ENCODE data around the gene RHNO1.

Gene RHNO1

DNA sequence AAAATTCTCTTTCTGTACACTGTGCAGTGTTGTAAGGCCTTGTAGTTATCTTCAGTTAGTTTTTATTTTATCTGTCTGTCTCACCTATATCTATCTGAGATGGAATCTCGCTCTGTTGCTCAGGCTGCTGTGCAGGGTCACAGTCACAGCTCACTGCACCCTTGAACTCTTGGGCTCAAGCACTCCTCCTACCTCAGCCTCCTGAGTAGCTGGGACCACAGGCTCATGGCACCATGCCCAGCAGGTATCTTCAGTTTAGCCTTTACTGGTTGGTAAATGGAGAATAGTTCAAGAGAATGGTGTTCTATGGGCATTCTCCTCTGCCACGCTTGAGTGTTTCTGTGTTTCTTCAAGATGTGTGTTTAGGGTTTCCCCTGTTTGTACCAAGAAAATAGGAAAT, 27.2 kb downstream of the RHNO1 start:
- DNase-seq = no peak

DNA sequence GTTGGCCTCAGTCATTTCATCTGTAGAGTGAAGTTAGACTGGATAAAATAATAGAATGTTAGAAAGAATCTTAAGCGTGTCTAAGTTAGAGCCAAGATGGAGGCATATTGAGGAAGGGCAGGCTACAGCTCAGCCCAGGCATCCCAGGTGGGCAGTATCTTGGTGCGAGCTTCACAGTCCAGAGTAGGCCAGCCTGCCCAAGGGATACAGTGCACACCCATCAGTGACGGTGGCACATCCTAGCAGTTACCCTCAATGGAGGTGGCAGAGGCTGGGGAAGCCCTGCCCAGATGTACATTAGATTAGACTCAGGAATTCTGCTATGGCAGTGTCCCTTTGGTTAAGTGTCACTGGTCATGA, 35.2 kb downstream of the RHNO1 start:
- no peak for DNase-seq

DNA sequence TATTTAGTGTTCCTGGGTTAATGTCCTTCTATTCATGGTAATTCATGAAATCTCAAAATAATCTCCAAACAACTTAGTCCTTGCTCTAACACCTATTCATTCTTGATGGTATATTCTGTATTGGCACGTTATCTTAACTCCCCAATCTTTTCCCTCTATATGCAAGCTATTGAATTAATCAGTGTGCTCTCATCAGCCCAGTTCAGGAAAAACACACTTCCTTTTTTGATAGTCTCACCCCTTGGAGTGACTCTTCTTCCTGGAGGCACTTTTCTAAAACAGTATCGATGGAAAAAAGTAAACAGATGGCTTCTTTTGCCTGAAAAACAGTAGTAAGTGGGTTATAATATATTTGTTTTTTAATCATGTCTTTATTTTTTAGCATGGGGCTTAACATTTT, 42.2 kb downstream of the RHNO1 start:
- no peak for DNase-seq

DNA sequence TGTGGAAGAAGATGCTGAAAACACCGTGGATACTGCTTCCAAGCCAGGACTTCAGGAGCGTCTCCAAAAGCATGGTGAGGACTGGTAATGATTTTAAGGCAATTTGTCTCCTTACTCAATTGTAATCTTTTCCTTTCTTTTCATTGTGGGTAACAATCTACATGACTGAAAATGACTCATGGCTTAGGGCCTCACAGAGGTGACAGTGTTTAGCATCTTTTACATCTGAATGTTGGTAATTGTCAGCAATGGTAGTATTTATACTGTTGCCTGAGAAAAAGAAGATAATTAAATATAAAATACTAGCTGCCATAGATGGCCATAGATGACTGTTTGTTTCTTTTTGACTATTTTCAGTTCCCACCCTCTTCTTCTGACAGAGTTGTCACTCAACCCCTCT, 45.3 kb downstream of the RHNO1 start:
- DNase-seq = no peak

DNA sequence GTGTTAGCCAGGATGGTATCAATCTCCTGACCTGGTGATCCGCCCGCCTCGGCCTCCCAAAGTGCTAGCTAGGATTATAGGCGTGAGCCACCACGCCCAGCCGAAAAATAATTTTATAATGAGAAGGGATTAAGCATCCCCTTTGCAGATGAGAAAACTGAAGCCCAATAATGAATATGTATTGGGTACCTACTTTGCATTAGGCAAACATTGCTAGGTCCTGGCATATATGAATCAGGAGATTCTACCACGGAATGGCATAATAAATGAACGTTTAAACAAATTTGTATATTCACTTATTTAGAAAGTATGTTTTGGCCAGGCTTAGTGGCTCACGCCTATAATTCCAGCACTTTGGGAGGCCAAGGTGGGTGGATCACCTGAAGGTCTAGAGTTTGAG, 46.0 kb downstream of the RHNO1 start:
- no peak for DNase-seq

DNA sequence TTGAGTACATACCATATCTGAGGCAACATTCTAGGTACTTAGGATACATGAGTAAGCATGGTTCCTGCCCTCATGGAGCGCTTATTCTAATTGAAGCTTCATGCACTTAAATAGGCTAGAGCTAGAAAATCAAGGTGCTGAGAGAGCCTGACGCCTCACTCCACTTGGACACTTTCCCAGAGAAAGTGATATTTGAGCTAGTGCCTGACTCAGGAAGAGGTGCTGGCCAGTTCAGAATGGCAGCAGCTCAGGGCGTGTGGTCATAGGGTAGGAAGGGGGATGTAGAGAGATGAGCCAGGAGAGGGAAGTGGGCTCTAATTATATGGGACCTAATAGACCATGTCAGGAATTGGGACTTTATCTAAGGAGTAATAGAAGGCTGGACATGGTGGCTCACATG, 47.0 kb downstream of the RHNO1 start:
- DNase-seq = no peak

DNA sequence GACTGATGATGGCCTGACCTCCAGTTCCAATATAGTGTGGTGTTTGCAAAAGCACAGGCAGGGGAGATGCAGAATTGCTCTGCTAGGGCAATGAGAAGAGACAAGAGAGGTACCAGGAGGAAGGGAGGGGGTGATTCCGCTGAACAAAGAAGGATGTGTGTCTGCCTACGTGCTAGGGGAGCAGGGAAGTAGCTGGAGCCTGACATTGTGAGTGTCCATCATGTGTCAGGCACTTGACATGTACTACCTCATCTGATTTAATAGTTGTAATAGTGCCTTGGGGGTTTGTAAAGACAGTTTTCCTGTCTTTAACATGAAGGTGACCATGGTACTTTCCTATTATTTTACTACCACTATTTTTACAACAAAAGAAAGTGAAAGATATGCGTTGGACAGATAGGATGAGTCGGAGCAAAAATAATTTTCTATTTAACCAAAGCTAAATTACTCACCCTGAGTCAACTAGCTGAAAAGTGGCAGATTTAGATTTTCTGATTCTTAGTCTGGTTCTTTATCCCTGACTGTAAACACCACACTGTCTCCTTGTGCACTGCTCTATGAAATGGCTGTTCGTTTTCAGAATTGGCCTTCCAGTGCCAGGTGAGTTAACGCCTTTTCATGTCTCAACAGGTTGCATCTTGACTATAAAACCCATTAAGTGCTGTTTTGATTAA, 48.4 kb downstream of the RHNO1 start:
- DNase-seq = no peak

DNA sequence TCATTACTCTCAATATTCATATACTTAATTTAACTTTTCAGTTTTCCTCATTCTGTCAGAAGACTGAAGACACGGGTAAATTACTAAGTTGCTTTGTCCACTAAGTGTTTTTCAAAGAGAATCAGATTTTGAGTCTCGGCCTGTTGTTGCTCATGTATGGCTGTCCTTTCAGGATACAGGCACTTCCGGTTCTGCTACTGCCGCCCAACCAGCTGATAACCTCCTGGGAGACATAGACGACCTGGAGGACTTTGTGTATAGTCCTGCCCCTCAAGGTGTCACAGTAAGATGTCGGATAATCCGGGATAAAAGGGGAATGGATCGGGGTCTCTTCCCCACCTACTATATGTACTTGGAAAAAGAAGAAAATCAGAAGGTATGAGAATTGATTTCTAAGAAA, 53.8 kb downstream of the RHNO1 start:
- no peak for DNase-seq

DNA sequence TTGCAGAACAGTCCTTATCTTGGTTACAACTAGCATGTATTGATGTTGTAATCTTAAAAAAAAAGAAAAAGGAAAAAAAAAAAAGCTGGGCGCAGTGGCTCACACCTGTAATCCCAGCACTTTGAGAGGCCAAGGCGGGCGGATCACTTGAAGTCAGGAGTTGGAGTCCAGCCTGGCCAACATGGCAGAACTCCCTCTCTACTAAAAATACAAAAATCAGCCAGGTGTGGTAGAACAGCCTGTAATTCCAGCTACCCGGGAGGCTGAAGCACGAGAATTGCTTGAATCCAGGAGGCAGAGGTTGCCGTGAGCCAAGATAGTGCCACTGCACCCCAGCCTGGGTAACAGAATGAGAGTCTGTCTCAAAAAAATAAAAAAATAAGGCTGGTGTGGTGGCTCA, 56.6 kb downstream of the RHNO1 start:
- DNase-seq = no peak

DNA sequence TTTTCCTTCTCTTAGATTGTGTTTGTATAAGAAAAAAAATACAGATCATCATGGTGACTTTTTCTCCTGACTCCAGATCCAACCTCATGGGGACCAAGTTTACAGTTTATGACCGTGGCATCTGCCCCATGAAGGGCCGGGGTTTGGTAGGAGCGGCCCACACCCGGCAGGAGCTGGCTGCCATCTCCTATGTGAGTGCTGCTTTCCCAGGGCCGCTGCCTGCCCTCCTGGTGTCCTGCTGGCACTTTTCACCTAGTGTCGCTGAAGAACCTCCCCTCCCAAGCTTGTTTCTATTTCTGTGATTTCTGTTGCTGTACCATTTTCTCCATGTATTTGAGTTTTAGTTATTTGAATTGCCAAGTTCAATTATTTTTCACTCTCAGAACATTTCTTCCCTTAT, 57.3 kb downstream of the RHNO1 start:
- no peak for DNase-seq

DNA sequence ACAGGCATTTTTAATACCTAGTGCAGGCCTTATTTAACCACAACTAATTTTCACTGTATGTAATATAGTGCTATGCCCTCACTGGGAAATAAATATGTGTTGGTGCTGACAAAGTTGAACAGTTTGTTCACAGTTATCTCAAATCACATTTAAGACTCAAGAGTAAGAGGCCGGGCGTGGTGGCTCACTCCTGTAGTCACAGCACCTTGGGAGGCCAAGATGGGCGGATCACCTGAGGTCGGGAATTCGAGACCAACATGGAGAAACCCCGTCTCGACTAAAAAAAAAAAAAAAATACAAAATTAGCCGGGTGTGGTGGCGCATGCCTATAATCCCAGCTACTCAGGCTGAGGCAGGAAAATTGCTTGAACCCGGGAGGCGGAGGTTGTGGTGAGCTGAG, 59.3 kb downstream of the RHNO1 start:
- no peak for DNase-seq

DNA sequence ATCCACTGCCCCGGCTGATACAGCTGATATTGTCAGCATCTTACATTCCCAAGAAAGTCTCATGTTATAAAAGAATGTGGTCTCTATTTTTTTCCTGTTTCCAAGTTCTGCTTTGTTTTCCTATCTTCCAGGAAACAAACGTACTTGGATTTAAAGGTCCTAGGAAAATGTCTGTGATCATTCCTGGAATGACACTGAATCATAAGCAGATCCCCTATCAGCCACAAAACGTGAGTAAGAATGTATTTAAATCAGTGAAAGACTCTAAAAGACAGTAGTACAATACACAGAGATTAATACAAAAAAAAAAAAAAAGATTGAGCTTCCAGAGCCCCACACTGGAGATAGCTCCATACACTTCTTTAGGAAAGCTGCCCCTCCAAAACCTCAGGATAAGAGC, 60.5 kb downstream of the RHNO1 start:
- DNase-seq = no peak
